Fibroblast of lung (primary cell): ENCODE results near the gene GNAS.

ENCODE experiments used
- CTCF ChIP-seq, 2 donors: IDR thresholded peaks in 1 of 2; conservative IDR thresholded peaks in 1 of 2; 1 replicate in 1 of 2; 2 replicates in 1 of 2; pipeline ENCODE4 v1.5.1; 2011 to 2012; ENCODE audit warnings: low read length in 2 of 2, control low read depth in 1 of 2, inconsistent platforms in 1 of 2, low read depth in 1 of 2, mild to moderate bottlenecking in 1 of 2
- EZH2 ChIP-seq: IDR thresholded peaks from 2 replicates; pipeline ENCODE4 v1.5.1; 2012; ENCODE audit warnings: low read length, control low read depth, mild to moderate bottlenecking; ENCODE audit errors: missing control alignments

- no peak for TF ChIP-seq EZH2
- no peak for TF ChIP-seq CTCF (conservative IDR thresholded peaks at IDR 0.05 in 1 of 2, IDR thresholded peaks at IDR 0.05 in 1 of 2; ENCODE audit: low read depth in 1 of 2, low read length in 2 of 2)
These were observed 30.2 kb downstream of the GNAS start for GRCh38 chr20:58882704-58883089.
